T-helper 22 cell (primary cell): ENCODE results near the gene CACNA1C.

Experiments used
- DNase-seq: peaks from one replicate; pipeline ENCODE4 v3.0.0-alpha.2; 2020; ENCODE audit warnings: low read depth

CACNA1C gene

DNA sequence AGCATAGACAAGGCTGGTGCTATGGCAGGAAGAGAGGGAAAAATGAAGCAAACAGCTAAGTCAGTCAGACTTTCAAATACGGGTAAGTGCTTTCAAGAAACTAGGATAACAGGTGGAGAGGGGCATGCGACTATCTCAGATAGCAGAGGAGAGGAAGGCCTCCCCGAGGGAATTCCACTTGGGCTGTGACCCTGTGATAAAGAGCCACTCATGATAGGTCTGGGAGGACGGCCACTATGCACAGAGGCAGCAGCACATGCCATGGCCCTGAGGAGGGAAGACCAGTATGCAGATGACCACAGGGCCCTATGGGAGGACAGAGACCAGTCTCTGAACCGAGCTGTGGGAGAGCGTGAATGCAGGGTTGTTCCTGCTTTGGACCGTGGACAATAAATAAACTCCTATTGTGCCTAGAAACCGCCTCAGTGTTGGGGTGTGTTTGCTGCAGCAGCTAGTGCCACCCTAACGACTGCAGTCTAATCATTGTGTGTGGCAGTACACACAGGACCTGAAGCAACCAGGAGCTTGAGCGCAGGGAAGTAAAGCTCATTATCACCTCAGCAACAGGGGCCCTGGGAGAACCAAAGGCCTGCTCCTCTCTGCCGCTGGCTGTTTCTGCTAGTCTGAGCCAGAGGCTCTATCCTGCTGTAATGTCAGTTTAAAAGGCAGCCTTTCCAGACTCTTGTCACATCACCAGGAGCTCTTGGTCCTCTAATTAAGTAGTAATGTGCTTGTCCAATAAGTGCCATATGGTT is 119.1 kb downstream of the CACNA1C start:
- DNase-seq, result no peak

DNA sequence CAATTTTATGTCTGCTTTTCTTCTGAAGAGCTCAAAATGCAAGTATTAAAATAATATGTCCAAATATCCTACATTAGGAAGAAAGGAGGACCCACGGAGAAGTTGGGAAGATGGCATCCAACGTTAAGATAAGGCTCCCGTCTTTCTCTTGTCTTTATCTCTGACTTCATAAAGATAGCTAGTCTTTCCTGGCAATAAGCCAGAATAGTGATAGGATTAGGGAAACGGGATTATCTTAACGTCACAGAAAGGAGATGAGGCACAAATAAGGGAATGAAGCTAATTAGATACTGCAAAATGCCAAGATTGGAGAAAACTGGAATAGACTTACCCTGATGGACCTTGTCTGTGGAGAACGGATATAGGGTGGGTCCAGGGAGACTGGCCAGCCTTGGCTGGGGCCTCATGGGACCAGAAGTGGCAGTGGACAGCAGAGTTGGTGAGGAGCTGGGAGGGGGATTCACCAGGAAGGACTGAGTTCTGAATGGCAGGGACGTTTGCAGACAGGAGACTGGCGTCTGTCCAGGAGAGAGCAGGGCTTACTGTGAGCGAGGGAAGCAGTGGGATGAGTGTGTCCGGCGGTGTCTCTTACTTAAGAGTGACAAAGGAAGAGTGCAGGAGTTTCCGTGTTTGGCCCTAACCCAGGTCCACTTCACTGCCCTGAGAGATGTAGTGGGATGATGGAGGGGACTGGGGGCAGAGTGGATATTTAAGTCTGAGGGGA is 119.9 kb downstream of the CACNA1C start:
- DNase-seq, result no peak

DNA sequence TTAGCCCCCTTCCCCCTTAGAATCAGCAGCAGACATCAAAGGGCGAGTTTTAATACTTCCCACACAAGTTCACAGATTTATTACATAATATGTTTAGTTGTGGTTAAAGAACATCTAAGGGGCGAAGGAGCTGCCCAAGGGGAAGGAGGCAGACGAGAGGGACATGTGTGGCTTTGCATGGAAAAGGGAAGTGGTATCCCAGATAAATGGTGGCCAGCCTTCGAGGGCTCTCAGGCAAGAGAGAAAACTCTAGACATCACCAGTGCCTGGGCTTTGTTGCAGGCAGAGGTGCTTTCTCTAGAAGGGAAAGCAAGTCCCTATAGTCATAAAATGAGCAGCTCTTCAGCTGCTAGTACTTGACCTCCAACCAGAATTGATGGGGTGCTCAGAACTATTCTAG is 121.2 kb downstream of the CACNA1C start:
- DNase-seq, result no peak

DNA sequence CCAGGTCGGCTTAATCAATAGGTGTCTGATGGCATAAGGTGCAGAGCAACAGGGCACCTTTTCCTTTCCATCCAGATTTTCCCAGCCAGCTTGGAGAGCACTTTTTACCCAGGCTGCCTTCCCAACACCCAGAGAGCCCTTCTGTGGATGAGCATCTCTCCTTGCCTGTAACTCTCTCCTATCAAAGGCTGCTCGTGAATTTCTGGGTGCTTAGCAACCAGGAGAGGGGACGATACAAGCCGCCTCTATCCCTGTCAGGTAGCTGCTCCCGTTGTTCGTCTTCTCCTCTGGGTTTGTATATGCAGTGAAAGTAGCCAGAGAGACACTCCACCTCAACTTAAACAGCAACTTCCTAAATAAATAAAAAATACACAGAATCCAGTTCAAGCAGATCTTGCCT is 124.2 kb downstream of the CACNA1C start:
- no peak for DNase-seq

DNA sequence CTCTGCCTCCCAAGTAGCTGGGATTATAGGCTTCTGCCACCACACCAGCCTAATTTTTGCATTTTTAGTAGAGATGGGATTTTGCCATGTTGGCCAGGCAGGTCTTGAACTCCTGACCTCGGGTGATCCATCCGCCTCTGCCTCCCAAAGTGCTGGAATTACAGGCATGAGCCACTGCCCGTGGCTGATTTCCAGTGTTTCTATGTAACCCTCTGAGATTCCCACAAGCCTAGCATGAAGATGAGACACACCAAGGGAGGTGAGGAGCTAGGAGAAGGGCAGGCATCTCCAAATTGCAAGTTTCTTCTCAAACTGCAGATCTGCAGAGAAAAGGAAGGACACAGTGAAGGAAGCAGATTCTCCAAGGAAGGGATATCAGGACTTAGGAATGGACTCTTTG is 125.0 kb downstream of the CACNA1C start:
- DNase-seq, result no peak

DNA sequence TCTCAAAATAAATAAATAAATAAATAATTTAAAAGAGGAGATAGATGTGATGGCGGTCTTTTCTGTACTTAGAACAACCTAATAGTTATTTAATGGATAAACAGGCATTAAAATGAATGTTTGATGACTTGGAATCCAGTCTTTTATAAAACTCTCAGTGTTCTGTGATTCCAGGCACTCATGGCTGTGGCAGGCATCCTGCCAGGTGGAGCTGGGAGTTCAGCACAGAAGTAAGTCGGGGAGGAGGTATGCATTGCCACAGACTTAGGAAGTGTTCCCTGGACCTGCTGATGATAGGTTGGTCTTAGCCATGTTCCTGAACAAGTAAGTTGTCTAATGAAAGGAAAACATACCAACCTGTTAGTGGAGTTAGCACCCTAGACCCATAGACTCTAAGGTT is 126.3 kb downstream of the CACNA1C start:
- DNase-seq, result no peak

DNA sequence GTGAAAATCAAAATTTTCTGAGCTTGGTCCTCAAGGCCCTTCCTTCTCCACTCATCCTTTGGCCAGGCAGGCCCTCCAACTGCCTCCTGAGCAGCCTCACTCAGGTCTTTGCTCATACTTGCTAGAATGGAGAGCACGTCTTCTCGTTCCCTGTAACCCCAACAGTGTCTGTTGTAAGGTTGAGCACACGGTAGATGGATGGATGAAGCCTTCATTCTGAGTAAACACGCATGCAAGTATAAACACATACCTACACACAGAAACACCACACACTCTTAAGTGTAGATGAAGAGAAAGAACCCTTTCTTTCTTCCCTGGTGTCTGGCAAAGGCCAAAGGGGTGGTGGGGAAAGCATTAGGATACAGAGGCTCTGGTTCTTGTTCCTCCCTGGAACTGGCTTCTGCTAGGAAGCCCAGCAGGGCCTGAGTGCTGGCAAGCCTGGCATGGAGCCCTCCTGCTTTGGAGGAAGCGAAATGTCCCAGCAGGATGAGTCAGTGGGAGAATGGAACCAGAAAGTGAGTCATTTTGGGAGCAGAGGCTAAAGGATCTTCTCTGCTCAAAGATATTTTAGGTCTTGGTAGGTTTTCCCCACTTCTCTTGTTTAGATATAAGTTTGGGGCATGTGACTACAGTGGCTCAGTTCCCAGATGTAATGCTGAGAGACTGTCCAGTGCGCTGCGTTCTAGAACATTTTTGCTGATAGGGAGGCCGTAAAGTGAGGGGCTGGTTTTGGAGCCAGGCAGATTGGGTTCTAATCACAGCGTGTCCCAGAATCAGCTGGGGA is 127.4 kb downstream of the CACNA1C start:
- no peak for DNase-seq

DNA sequence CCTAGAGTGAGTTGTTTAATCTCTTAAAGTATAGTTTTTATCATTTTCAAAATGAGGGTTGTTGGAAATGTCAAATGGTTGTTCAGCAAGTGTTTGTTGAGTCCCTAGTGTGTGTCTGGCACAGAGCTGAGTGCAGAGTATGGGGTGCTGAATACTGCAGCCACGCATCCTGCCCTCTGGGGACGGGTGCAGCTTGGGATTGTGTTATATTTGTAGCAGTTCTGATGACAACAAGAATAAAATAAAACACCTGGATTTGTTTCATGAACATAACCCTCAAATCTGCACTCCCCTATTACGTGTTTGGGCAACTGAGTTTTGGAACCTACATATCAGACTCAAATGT is 127.9 kb downstream of the CACNA1C start:
- DNase-seq, result no peak

DNA sequence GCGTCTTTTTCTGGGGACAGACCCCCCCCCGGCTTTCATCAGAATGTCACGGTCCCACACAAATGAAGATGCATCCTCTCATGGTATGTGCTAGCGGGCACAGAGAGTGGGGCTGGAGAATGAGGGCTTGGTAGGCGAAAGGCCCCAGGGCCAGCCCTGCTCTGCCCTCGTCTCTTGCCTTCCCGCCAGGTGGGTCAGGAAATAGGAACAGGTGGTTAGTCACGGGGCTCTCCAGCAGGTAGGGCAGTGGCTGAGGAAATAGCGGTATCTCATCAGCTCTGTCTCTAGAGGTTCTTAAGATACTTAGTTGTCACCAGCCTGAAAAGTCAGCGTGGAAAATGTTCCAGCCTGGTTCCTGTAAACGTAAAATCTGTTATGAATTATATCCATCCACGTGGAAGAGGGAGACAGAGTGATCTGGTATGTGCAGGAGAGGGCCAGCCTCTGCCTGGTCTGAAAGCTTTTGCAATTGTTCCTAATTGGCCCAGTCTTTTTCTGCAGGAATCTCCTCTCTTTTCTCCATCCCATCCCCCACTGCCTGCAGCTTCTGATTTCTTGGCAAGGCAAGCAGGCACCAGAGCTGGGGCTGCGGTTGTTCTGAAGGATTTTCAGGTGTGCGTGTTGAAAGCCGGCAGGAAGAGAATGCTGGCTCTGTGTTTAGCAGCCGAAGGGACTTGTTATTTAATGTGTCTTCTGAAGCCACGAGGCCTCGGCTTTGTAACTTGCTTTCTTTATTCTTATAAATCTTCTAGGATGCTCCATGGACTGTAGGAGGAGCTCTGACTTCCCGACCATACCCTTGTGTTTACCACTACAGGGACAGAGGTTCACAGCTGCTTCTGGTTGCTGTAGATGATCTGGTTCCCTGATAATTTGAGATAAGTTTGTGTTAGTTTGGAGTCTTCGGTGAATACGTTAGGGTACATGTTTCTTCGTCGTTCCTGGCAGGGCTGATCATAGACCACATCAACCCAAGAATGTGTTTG is 131.1 kb downstream of the CACNA1C start:
- DNase-seq, result no peak

DNA sequence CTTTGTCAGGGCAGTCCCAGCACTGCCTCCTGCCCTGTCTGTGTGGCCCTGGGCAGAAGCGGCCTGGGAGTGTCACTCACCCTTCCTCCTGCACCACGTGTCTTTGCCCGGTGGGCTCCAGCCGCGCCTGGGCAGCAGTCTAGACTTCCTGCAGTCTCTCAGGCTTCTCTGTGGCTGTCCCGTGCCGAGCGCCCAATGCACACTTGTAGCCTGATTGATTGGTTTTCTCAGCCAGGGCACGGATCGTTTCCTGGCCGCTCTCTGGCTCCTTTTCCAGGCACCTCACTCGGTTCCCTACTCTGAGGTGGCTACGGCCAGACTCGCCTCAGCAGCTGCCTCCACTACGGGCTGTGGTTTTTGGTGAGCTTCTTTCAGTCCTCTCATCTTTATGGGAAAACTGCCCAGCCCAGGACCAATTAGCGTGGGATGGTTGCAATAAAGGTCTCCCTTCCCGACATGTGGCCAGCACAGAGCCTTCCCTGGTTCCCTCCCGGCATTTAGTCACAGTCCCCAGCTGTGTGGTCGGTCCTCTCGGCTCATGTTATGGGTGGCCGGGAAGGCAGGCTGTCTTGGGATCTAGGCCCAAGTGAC is 133.1 kb downstream of the CACNA1C start:
- no peak for DNase-seq

DNA sequence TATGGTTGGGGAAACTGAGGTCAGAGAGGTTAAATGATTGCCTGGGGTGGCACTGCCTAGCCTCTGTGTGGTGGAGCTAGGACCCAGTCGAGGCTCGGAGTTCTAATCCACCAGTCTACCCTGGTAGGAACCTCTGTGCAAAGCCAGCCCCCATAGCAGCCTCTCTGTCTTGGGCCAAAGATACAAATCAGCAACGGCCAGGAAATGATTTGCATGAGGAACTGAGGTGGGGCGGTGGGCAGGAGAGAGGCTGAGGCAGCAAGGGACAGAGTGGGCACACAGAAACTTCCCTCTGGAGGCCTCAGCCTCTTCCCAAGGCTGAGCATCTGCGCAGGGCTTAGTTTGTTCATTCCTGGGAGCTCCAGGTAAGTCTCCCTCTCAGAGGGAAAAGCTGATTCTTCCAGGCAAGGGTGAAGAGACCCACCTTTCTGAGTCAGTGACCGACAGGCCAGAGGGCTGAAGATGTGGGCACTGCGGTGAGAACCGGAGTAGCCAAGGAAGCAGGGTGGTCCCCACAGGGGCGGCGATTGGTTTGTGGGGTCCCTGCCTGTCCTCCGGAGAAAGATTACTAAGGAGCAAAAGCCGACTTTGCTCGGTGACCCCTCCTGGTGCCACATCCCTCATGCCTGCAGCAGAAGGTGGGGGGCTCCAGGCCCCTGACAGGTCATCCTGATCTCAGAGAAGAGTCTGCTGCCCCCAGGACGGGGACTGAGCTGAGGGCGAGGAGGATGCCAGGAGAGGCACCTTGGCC is 134.6 kb downstream of the CACNA1C start:
- no peak for DNase-seq

DNA sequence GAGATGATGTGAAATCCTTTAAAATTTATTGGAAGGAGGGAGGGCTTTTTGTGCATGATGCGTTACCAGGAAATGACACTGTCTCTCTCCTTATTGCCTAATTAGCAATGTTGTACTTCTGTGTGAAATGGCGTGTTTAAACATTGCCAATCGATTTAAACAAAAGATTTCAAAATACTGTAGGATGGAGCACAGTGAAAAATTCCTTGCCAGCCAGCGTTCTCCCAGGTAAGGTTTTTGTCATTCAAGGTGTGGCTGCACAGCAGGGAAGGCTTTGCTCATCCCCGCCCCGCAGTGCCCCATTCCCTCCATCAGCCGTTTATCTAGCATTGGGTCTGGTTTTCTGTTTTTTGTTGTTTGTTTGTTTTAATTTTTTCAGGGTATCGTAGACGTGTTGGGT is 137.3 kb downstream of the CACNA1C start:
- no peak for DNase-seq

DNA sequence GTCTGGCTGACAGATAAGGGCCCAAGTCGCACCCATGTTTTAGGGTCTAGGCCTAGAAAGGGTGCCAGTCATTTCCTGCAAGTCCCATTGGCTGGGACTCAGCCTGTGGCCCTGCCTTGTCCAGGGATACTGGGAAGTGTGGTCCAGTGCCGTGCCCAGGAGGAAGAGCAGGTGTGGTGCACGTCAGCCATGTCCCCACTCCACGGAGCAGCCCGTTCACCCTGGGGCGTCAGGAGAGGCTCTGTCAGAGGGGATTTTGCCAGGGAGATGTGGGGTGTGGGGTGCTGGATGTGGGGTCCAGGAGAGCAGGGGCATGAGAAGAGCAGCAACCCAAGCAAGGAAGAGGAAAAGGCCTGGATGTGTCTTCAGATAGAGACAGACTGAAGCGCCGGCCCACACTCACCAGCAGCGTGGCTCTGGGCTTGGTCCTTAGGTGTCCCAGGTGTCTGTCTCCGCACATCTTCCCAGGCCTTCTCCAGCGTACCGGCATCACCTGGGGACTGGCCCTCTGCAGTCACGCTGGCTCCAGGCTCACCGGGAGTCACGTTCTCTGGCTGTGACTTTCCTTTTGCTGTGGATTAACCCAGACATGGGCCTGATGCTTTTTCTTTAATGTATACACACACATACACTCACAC is 138.2 kb downstream of the CACNA1C start:
- no peak for DNase-seq

DNA sequence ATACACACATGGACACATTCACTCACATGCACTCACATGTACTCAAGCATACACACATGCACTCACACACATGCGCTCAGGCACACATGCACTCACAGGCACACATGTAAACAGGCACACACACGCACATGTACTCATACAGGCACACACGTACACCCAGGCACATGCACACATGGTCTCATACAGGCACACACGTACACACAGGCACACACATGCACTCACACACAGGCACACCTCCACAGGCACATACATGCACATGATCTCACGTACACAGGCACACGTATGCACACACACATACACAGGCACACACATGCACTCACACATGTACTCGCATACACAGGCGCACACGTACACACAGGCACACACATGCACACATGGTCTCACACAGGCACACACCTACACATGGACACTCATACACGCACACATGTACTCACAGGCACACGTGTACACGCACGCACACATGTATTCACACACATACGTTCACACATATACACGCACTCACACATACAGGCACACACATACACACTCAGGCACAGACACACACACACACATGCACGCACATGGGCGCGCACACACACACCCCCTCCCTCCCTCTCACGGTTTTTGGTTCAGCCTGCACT is 138.9 kb downstream of the CACNA1C start:
- DNase-seq, result no peak

DNA sequence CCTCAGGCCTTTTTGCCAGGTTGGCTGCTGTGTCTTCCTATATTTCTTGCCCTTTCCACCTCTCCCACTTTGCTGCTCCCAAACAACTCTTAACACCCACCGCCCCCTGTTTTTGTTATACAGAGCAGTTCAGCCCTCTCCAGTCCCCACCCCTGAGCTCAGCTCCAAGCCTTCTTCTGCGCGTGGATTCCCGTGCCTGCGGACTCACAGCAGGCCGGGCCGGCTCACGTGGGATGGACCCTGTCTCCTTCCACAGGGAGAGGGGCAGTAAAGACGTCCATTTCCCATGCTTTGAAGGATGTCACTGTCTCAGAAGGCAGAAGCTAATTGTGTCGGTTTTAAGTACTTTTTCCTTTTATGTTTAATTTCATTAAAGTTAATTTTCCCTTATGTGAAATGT is 139.4 kb downstream of the CACNA1C start:
- DNase-seq, result no peak

DNA sequence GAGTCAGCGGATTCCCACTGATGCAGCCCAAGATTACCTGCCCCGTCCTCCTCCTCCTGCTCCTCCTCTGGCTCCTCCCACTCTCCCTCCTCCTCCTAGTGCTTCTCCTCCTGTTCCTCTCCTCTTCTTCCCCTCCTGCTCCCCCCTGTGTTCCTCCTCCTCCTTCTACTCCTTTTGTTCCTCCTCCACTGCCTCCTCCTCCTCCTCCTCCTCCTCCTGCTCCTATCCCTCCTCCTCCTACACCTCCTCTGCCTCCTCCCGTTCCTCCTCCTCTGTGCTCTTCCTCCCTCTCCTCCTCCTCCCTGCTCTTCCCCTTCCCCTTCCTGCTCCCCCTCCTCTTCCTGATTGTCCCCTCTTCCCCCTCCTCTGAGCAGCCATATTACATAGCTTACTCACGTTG is 141.3 kb downstream of the CACNA1C start:
- no peak for DNase-seq

DNA sequence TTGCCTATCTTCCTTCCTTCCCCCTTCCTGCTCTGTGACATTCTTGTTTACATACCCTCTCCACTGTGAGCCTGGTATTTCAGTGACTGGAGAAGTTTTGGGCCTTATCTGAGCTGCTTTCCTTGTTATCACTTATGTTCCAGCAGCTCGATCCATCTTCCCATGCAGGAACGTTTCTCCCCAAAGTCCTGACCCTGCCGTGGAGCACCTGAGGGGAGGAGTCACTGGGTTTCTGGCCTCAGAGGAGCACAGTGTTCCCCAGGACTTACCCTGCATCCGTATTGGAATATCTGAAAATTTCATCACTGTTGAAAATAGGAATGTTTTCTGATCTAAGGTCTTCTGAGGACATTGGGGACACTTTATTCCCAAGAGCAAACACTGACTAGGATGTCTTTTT is 141.8 kb downstream of the CACNA1C start:
- DNase-seq, result no peak

DNA sequence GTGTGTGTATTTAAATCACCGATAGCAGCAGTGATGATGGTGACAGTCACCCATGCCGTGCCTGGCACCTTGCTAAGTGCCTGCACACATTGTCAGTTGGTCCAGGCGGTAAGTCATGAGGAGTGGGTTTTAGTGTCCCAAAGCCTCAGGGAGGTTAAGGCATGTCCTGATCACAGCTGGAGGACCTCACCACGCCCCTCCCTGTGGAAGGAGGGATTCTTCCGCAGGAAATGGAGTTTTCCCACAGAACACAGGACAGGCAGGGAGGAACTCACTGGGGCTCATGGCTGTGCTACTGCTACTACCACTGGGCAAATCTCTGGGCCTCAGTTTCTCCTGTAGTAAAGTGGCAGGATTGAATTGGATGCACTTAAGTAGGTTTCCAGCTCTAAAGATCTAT is 142.3 kb downstream of the CACNA1C start:
- DNase-seq, result no peak

DNA sequence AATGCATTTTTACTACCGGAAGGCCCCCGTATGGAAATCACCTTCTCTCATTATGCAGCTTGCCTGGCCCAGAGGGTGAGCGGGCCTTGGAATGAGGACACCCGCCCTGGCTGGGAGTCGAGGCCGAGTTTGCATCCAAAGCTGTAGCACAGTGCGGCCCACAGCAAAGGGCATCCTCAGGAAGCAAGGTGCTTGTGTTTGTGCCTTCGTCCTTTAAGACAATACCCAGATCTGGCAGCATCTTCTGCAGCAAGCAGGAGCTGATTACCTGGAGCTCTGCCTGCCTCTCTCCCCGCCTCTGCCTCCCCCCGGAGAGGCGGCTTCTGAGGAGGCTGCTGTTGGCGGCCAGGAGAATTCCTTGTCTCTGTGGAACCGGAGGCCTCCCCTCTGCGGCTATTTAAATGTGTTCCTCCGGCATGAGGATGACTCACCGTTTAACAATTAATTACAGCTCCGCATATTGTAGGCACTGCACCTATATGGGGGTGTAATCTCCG is 145.3 kb downstream of the CACNA1C start:
- no peak for DNase-seq

DNA sequence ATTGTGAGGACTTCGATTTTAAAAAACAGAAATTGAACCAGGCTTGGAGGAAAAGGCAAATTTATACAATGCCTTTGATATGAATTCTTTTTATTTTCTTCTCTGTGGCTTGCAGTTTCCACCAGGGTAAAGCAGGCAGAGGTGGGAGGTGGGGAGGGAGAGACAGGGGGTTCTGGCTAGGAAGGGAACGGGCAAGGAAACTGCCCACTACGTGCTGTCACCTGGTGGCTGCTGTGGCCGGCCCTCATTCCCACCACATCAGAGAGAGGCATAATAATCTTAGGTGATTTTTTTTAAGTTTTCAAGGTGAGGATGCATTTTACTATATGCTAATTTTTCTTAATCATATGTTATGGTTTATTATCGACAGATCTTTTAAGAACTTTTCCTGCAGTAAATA is 145.8 kb downstream of the CACNA1C start:
- no peak for DNase-seq
